GM13977 (cell line): ENCODE data around the gene RUNX3.
A peak's percentile ranks its signal among the peaks of the same experiment; 100 is the strongest.

ENCODE experiments used
- DNase-seq: peaks from one replicate; pipeline ENCODE4 v3.0.0; 2012; ENCODE audit warnings: low spot score
- in situ Hi-C: fragments of 300-500 bp; cut with MboI; formaldehyde crosslinking; loops from one replicate; pipeline ENCODE4 v1.12.0; 2022; ENCODE audit warnings: low sequenced_read_pairs, low pct_unique_long_range_greater_than_20kb, mixed read lengths, inconsistent platforms; ENCODE audit not compliant: unreplicated experiment
- TF ChIP-seq, protein P1 (sequence below): IDR thresholded peaks from 2 replicates; pipeline ENCODE4 v1.5.1; 2012; ENCODE audit warnings: mild to moderate bottlenecking, control low read depth; ENCODE audit not compliant: insufficient read depth; ENCODE audit errors: extremely low read depth, missing control alignments

The RUNX3 gene

DNA sequence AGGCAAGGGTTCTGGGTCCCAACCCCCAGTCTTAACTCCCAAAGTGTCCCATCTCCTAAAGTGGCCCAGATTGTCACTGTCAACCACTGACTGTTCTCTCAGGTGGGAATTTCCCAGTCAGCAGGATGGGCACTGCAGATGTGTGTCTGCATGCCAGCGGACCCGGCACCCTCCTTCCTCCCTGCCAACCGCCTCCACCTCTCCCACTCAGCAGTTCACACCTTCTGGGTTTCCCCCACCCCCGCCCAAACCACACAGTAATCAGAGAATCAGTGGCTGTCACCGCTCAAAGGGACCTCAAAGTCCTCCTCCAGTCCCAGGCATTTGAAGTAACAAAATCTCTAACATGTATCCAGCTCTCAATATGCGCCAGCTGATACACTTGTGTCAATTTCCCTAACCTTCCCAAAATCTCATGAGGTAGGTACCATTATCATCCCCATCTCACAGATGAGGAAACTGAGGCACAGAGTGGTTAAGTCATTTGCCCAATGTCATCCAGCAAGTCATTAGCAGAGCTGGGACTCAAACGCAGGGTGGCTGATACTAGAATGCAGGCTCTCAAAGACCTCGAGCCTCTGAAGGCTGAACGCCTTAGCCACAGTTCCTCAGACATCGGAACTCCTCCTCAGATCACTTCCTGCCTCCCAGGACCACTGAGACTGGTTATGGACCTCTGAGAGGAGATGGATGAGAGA, 4.8 kb downstream of the RUNX3 start:
- DNase-seq: peak; percentile 71
- in situ Hi-C loops: no loop called here
- TF ChIP-seq, protein P1, sequence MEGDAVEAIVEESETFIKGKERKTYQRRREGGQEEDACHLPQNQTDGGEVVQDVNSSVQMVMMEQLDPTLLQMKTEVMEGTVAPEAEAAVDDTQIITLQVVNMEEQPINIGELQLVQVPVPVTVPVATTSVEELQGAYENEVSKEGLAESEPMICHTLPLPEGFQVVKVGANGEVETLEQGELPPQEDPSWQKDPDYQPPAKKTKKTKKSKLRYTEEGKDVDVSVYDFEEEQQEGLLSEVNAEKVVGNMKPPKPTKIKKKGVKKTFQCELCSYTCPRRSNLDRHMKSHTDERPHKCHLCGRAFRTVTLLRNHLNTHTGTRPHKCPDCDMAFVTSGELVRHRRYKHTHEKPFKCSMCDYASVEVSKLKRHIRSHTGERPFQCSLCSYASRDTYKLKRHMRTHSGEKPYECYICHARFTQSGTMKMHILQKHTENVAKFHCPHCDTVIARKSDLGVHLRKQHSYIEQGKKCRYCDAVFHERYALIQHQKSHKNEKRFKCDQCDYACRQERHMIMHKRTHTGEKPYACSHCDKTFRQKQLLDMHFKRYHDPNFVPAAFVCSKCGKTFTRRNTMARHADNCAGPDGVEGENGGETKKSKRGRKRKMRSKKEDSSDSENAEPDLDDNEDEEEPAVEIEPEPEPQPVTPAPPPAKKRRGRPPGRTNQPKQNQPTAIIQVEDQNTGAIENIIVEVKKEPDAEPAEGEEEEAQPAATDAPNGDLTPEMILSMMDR: no peak

DNA sequence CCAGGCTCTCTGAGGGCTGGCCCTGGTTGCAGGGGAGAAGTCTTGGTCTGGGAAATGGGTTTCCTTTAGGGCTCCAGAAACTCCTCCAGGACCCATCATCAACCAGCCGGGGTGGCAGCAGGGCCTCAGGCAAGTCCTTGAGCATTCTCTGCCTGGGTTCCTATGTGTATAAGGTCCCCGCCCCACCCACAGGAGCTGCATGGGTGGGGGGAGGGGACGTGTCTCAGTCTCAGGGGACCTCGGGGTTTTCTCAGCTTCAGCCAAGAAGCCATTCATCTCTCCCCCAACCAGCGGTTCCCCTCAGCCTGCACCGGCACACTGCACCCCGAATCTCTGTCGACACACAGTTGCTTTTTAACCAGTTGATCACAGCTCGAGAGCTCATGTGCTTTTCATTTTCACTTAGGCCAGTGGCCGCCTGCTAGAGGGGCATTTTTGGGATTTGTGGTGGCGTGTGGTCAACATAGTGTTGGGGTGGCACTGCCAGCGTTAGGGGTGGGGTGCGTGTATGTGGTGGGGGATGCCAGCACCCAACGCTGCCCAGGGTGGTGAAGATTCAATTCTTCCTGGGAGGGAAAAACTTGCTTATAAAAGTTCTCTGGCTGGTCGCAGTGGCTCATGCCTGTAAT, 6.5 kb downstream of the RUNX3 start:
- in situ Hi-C loops: no loop called here
- TF ChIP-seq, protein P1: no peak

DNA sequence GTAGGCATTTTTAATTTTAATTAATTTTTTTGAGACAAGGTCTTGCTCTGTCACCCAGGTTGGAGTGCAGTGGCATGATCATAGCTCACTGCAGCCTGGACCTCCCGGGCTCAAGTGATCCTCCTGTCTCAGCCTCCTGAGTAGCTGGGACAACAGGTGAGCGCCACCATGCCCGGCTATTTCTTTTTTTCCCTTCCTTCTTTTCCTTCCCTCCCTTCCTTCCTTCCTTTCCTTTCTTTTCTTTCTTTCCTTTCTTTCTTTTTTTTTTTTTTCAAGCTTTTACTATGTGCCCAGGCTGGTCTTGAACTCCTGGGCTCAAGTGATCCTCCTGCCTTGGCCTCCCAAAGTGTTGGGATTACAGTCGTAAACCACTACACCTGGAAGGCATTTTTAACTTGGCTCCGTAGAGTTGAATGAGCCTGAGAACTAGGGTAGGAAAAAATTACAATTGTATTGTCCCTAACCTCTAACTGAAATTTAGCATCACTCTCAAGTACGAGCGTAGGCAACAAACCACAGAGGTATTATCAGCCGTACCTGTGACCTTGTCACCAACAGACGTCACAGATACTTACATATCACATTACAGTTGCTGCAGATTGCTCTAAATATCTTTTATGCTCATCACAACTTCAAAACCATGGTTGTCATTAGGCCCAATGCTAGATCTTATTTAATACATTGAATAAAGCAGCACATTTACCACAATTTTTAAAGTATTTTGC, 8.0 kb downstream of the RUNX3 start:
- in situ Hi-C loops: no loop called here
- TF ChIP-seq, protein P1: no peak
- no peak for DNase-seq

More for the DNA sequence above, 6.5 kb downstream of the RUNX3 start:
- peak; percentile 75 for DNase-seq

DNA sequence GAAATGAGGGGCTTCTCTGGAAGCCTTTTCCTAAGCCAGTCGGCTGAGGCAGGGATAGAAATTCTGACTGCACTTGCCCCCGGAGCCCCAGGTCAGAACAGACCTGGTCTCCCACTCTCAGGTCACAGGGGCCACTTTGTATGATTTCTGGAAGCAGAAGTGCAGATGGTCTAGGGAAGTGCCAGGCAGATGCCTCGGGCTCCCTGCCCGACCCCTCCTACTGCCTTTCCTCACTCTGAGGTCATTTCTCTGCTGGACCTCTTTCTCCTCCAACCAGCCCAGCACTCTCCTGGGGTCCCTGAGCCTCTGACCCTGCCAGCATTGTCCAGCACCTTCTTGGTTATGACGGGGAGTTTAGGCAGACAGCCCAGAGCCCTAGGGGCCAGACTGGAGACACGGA, 8.7 kb downstream of the RUNX3 start:
- DNase-seq: no peak
- in situ Hi-C loops: no loop called here
- TF ChIP-seq, protein P1: no peak

DNA sequence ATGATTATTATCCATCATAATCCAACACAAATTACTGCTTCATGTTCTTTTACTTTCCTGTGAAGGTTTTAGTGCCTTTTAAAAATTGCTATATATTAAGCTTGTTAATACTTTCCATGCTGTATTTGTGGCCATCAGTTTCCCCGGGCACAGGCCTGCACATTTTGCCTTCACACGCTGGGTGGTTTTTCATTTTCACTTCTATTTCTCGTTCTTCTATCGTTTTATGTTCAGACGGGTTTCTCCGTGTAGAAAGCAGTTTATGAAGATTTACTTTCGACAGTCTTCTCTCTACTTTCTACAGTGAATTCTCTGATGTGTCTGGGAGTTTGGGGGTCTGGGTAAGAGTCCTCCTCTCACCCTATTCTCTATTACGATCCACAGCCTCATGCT, 9.5 kb downstream of the RUNX3 start:
- TF ChIP-seq, protein P1: no peak

DNA sequence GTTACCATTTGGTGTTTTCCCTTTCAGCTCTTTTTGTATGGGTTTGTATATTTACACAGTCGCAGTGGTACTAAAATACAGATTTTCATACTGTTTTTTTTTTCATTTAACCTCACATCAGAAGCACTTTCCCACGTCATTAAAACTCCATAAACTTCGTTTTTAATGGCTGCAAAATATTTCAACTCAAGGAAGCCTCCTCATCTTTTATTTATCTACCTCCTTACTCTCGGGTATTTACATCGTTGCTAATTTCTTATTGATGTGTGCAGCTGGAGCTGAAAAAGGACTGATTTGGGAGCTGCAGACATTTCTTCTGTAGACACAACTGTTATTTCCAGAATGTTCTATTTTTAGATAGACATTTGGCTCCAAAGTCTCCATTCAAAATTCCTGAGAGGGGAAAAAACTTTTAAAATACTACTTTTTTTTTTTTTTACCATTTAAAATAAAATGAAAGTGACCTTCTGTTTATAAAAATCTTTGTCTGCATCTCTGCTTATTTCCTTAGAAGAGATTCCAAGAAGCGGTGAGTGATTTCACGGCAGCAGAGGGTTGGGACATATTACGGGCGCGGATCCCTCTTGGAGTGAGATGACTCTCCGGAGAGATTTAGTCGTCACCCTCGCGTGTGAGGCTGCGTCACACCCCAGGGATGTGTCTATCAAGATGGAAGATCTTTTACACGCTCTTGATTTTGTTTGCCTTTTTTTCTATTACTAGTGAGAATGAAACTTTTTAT, 10.1 kb downstream of the RUNX3 start:
- DNase-seq: no peak
- in situ Hi-C loops: no loop called here
- TF ChIP-seq, protein P1: no peak

More for the DNA sequence above, 9.5 kb downstream of the RUNX3 start:
- in situ Hi-C loops: no loop called here
- no peak for DNase-seq
